Endodermal cell (in vitro differentiated cells): Measurements from ENCODE around the gene FLYWCH2. TPM values are rescaled to one million over a fixed set of nuclear protein-coding genes. Genes with fewer than 3 reads are reported as not detected.

Source experiments
- DNase-seq: peaks from one replicate; pipeline ENCODE4 v3.0.0-alpha.2; 2017
- H3K27ac ChIP-seq: 2 replicates; pipeline ENCODE4 v1.5.1; 2013; ENCODE audit warnings: mild to moderate bottlenecking, low read depth, low read length, moderate library complexity
- H3K27me3 ChIP-seq: 2 replicates; pipeline ENCODE4 v1.6.1; 2013; ENCODE audit warnings: mild to moderate bottlenecking, low read length, moderate library complexity; ENCODE audit not compliant: insufficient read depth, control insufficient read depth, poor library complexity, severe bottlenecking
- H3K36me3 ChIP-seq: 2 replicates; pipeline ENCODE4 v1.7.0; 2013; ENCODE audit warnings: mild to moderate bottlenecking, low read length, moderate library complexity; ENCODE audit not compliant: control insufficient read depth, insufficient read depth
- H3K4me1 ChIP-seq: one replicate; pipeline ENCODE4 v1.7.0; 2013; ENCODE audit warnings: low read length; ENCODE audit not compliant: control insufficient read depth, insufficient read depth
- H3K4me3 ChIP-seq: 2 replicates; pipeline ENCODE4 v1.5.1; 2013; ENCODE audit warnings: mild to moderate bottlenecking, low read length, moderate library complexity
- H3K9ac ChIP-seq: 2 replicates; pipeline ENCODE4 v1.6.1; 2013; ENCODE audit warnings: mild to moderate bottlenecking, low read length, moderate library complexity; ENCODE audit not compliant: poor library complexity, severe bottlenecking; ENCODE audit errors: extremely low read depth
- H3K9me3 ChIP-seq: 2 replicates; pipeline ENCODE4 v1.6.1; 2013; ENCODE audit warnings: mild to moderate bottlenecking, low read length, moderate library complexity; ENCODE audit not compliant: control insufficient read depth
- H3K27ac Mint-ChIP-seq: 2 replicates; pipeline ENCODE4 v1.8.0; 2020; ENCODE audit warnings: mixed read lengths
- H3K27me3 Mint-ChIP-seq: 2 replicates; pipeline ENCODE4 v1.8.0; 2021; ENCODE audit warnings: mild to moderate bottlenecking, mixed read lengths; ENCODE audit not compliant: insufficient read depth
- H3K36me3 Mint-ChIP-seq: 2 replicates; pipeline ENCODE4 v1.8.0; 2020; ENCODE audit warnings: low read depth, mixed read lengths
- H3K4me1 Mint-ChIP-seq: 2 replicates; pipeline ENCODE4 v1.8.0; 2020; ENCODE audit warnings: mixed read lengths
- H3K4me3 Mint-ChIP-seq: 2 replicates; pipeline ENCODE4 v1.8.0; 2020; ENCODE audit warnings: mild to moderate bottlenecking, moderate library complexity, mixed read lengths
- H3K9me3 Mint-ChIP-seq: 2 replicates; pipeline ENCODE4 v1.8.0; 2020; ENCODE audit warnings: mild to moderate bottlenecking, mixed read lengths
- WGBS, 2 experiments: methylation state at CpG; one replicate each; pipeline versions ENCODE4 v1.1.5 to v1.1.7; 2013; ENCODE audit warnings: missing lambda C conversion rate in 2 of 2, mixed read lengths in 1 of 2; ENCODE audit not compliant: insufficient coverage in 1 of 2, insufficient read length in 1 of 2; 5-methylcytosine and 5-hydroxymethylcytosine counted together
- total RNA-seq, 2 donors: library from RNA; stranded (reverse); fragmentation: NEBNext Ultra II Directional in 1 of 2; extraction: Animal tissue kit (Norgen Biotek cat#: 25700) in 1 of 2; gene quantifications; 2 replicates in 1 of 2; 3 replicates in 1 of 2; pipeline ENCODE4 v1.2.1, GENCODE V29; 2021
- TF ChIP-seq, protein P1 (sequence below): fragments of 200-600 bp; sonication (generic); conservative IDR thresholded peaks from 2 replicates; pipeline ENCODE4 v1.5.0; 2021; ENCODE audit warnings: antibody characterized with exemption, mild to moderate bottlenecking

The FLYWCH2 gene
- total RNA-seq, 2 donors from 2014 or later = 30.9 to 35.5 TPM

DNA sequence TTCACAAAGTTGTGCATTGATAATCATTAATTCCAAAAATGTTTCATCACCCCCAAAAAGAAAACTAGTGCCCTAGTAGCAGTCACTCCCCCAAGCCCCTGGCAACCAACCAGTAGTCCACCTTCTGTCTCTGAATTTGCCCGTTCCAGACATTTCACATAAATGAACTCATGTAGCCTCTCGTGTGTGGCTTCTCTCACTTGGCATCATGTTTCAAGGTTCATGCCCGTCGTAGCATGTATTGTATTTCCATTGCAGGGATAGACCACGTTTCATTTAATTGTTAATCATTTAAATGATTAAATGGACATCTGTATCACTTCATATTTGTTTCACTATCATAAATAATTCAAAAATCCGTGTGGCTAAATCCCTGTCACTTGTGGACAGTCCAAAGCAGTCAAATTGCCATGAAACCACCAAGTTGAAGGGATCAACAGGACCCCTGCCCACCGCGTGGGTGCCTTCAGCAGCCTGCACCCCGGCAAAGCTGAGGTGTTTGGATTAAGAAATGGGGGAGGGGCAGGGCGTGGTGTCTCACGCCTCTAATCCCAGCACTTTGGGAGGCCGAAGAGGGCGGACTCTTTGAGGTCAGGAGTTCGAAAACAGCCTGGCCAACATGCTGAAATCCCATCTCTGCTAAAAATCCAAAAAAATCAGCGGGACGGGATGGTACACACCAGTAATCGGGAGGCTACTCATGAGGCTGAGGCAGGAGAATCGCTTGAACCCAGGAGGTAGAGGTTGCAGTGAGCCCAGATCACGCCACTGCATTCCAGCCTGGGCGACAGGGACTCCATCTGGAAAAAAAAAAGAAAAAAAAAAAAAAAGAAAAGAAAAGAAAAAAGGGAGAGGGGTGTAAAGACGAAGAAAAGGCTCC, 8.7 kb upstream of the FLYWCH2 start:
- Histone ChIP-seq H3K27ac (no peak overlapping the region), H3K27me3 (peaks cover 15% of the 10 kb centered on the region), H3K4me3 (no peak overlapping the region), H3K9me3 (no peaks in the 10 kb centered on the region), H3K36me3 (no peaks in the 10 kb centered on the region), H3K4me1 (no peaks in the 10 kb centered on the region), H3K9ac (no peak overlapping the region)
- H3K4me3 Mint-ChIP-seq = no peak overlapping the region
- no peaks in the 10 kb centered on the region for H3K36me3 Mint-ChIP-seq
- peaks cover 40% of the 10 kb centered on the region for H3K27me3 Mint-ChIP-seq
- peak; percentile 64 for DNase-seq
- no peaks in the 10 kb centered on the region for H3K4me1 Mint-ChIP-seq
- TF ChIP-seq, protein P1, sequence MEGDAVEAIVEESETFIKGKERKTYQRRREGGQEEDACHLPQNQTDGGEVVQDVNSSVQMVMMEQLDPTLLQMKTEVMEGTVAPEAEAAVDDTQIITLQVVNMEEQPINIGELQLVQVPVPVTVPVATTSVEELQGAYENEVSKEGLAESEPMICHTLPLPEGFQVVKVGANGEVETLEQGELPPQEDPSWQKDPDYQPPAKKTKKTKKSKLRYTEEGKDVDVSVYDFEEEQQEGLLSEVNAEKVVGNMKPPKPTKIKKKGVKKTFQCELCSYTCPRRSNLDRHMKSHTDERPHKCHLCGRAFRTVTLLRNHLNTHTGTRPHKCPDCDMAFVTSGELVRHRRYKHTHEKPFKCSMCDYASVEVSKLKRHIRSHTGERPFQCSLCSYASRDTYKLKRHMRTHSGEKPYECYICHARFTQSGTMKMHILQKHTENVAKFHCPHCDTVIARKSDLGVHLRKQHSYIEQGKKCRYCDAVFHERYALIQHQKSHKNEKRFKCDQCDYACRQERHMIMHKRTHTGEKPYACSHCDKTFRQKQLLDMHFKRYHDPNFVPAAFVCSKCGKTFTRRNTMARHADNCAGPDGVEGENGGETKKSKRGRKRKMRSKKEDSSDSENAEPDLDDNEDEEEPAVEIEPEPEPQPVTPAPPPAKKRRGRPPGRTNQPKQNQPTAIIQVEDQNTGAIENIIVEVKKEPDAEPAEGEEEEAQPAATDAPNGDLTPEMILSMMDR = no peak
- H3K9me3 Mint-ChIP-seq = no peaks in the 10 kb centered on the region
- WGBS, 2 experiments = 76 to 79% methylated on average over 19 to 21 of the region's 21 CpGs
- no peak overlapping the region for H3K27ac Mint-ChIP-seq

DNA sequence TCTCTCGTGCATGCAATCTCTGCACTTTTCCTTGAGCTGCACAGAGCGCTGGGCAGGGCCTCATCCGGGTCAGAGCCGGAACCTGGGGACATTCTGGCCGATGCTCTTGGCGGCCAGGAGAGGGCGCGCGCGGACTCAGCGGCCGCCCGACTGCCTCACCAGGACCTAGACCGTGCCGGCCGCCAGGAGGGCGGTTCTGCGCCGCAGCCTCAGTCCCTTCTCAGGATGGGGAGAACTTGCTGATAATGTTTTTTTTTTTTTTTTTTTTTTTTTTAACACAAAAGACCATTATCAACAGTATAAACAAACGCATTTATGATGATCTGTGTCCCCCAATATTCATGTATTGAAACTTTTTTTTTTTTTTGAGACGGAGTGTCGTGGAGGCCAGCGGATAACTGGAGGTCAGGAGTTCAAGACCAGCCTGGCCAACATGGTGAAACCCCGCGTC, 8.1 kb upstream of the FLYWCH2 start:
- peaks cover 40% of the 10 kb centered on the region for H3K27me3 Mint-ChIP-seq
- Histone ChIP-seq H3K9me3 (peaks cover 1% of the 10 kb centered on the region), H3K4me1 (no peaks in the 10 kb centered on the region), H3K27me3 (peaks cover 9% of the 10 kb centered on the region), H3K27ac (no peak overlapping the region), H3K36me3 (no peaks in the 10 kb centered on the region), H3K9ac (no peak overlapping the region), H3K4me3 (no peak overlapping the region)
- H3K4me1 Mint-ChIP-seq = no peaks in the 10 kb centered on the region
- H3K4me3 Mint-ChIP-seq = no peak overlapping the region
- DNase-seq = peak; percentile 90
- 10 to 24% methylated on average over 15 to 25 of the region's 25 CpGs for WGBS, 2 experiments
- no peaks in the 10 kb centered on the region for H3K36me3 Mint-ChIP-seq
- TF ChIP-seq, protein P1 = peak; percentile 98
- no peak overlapping the region for H3K27ac Mint-ChIP-seq
- H3K9me3 Mint-ChIP-seq = peaks cover 5% of the 10 kb centered on the region

DNA sequence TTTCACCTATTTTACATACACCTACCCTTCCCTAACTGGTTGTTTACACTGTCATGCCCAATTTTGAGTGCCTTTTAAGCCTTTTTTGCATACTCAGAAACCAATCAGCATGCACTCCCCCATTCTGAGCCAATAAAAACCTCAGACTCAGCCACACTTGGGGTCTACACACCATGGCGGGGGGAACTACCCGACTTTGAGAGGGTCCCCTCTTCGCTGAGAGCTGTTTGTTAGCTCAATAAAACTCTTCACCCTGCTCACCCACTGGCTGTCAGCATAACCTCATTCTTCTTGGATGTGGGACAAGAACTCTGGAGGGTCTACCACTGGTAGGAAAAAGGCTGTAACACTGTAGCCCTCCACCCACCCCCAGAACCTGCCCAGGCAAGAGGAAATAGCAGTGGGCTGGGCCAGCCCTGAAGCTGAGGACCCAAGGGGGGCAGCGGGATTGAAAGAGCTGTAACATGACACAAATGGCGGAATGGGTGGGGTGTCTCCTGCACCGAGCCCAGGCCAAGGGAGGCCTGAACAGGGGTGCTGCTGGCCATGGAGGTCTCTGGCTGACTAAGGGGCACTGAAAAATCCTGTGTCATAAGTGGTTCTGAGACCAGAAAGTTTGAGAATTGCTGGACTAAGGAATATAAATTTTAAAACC, 3.0 kb upstream of the FLYWCH2 start:
- no peaks in the 10 kb centered on the region for H3K36me3 Mint-ChIP-seq
- Histone ChIP-seq H3K4me1 (no peaks in the 10 kb centered on the region), H3K36me3 (no peaks in the 10 kb centered on the region), H3K27me3 (no peaks in the 10 kb centered on the region), H3K4me3 (no peak overlapping the region), H3K9me3 (peaks cover 7% of the 10 kb centered on the region), H3K27ac (no peak overlapping the region), H3K9ac (no peak overlapping the region)
- H3K9me3 Mint-ChIP-seq = peaks cover 10% of the 10 kb centered on the region
- DNase-seq = no peak
- no peak overlapping the region for H3K4me3 Mint-ChIP-seq
- H3K27me3 Mint-ChIP-seq = peaks cover 22% of the 10 kb centered on the region
- H3K4me1 Mint-ChIP-seq = peaks cover 6% of the 10 kb centered on the region
- TF ChIP-seq, protein P1 = no peak
- H3K27ac Mint-ChIP-seq = no peak overlapping the region
- 78 to 86% methylated on average over 3 to 6 of the region's 6 CpGs for WGBS, 2 experiments
